Lower lobe of right lung (tissue), 2 donors: ENCODE measurements around the gene NUDT9. TPM values are rescaled to one million over a fixed set of nuclear protein-coding genes. Genes with fewer than 3 reads are reported as not detected.
"Not testable (repeated sequence)": the region's sequence is repeated elsewhere in the genome, so short reads cannot be mapped to it uniquely, and the experiment has no call there.

Source experiments
- ATAC-seq, 2 donors: fragments of 200-7000 bp; cut with Tn5 transposase; one replicate each; pipeline ENCODE4 v1.9.1; 2020 to 2022; ENCODE audit warnings: mild to moderate bottlenecking in 2 of 2, moderate library complexity in 2 of 2
- DNase-seq: peaks from one replicate; pipeline ENCODE4 v3.0.0-alpha.2; 2020
- H3K27ac ChIP-seq: fragments of 200-600 bp; one replicate; pipeline ENCODE4 v1.8.0; 2022
- H3K27me3 ChIP-seq: fragments of 200-600 bp; one replicate; pipeline ENCODE4 v1.8.0; 2022; ENCODE audit warnings: low read depth
- H3K36me3 ChIP-seq: fragments of 200-600 bp; one replicate; pipeline ENCODE4 v1.8.0; 2022; ENCODE audit warnings: mild to moderate bottlenecking
- H3K4me1 ChIP-seq: fragments of 200-600 bp; one replicate; pipeline ENCODE4 v1.8.0; 2022
- H3K4me3 ChIP-seq: fragments of 200-600 bp; one replicate; pipeline ENCODE4 v1.8.0; 2022; ENCODE audit warnings: mild to moderate bottlenecking
- H3K9me3 ChIP-seq: fragments of 200-600 bp; one replicate; pipeline ENCODE4 v1.8.0; 2022
- intact Hi-C: fragments of 100-400 bp; cut with DNase I; formaldehyde crosslinking; loops from one replicate; pipeline ENCODE4 v1.11.0; 2022
- total RNA-seq: library from RNA; stranded (reverse); fragmentation: NEBNext Ultra II Directional; extraction: Animal tissue kit (Norgen Biotek cat#: 25700); gene quantifications from one replicate; pipeline ENCODE4 v1.2.1, GENCODE V29; 2021
- TF ChIP-seq, protein P1 (sequence below): fragments of 200-600 bp; IDR thresholded peaks from one replicate; pipeline ENCODE4 v1.8.0; 2022; ENCODE audit warnings: antibody characterized with exemption, mild to moderate bottlenecking
- donor health status: DM: no; HTN: yes; CAD: no; lungs with severe emphysema.

Gene NUDT9
- total RNA-seq, 1 donor from 2014 or later, result 45.3 TPM

DNA sequence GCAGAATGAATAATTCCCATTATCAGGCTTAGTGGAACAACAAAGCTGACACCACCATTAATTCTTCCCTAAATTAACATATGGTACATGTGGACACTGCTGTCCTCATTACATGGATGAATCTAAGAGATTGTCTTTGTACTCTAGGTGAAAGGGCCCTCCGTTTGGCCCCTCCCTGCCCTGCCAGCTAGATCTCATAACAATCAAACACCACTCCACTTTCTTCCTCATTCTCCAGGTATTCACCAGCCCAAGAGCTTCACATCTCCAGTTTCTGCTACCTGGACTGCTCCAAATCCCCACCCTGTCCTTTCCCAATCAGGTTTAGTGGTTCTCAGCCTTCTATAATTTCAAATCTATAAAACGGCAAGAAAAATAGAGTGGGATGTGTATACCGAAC is 35.1 kb upstream of the NUDT9 start:
- H3K4me1 ChIP-seq, result peaks cover 25% of the 10 kb centered on the region

DNA sequence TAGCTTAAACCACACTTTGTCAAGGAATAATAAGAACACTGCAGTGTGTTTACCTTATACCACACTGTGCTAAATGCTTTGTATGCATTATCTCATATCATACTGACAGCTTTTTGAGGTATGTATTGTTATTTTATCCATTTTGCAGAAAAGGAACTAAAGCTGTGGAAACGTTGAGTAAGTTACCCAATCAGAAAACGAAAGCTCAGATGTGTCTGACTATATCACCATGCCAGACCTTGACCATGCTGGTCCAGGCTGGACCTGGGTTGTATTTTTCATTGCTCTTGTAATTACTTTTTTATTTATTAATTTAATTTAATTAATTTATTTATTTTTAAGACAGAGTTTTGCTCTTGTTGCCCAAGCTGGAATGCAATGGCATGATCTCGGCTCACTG is 33.5 kb upstream of the NUDT9 start:
- TF ChIP-seq, protein P1, sequence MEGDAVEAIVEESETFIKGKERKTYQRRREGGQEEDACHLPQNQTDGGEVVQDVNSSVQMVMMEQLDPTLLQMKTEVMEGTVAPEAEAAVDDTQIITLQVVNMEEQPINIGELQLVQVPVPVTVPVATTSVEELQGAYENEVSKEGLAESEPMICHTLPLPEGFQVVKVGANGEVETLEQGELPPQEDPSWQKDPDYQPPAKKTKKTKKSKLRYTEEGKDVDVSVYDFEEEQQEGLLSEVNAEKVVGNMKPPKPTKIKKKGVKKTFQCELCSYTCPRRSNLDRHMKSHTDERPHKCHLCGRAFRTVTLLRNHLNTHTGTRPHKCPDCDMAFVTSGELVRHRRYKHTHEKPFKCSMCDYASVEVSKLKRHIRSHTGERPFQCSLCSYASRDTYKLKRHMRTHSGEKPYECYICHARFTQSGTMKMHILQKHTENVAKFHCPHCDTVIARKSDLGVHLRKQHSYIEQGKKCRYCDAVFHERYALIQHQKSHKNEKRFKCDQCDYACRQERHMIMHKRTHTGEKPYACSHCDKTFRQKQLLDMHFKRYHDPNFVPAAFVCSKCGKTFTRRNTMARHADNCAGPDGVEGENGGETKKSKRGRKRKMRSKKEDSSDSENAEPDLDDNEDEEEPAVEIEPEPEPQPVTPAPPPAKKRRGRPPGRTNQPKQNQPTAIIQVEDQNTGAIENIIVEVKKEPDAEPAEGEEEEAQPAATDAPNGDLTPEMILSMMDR, result no peak
- Histone ChIP-seq H3K4me3 (peak overlapping the region; percentile 71), H3K36me3 (peaks cover 6% of the 10 kb centered on the region), H3K27ac (no peak overlapping the region), H3K27me3 (no peaks in the 10 kb centered on the region), H3K9me3 (no peaks in the 10 kb centered on the region), H3K4me1 (peaks cover 25% of the 10 kb centered on the region)
- intact Hi-C loops, result no loop called here
- DNase-seq (no peak), ATAC-seq (no peak)

More for the DNA sequence above, 35.1 kb upstream of the NUDT9 start:
- Histone ChIP-seq H3K4me3 (peak overlapping the region; percentile 71), H3K36me3 (peaks cover 8% of the 10 kb centered on the region), H3K9me3 (no peaks in the 10 kb centered on the region), H3K27ac (no peak overlapping the region), H3K27me3 (no peaks in the 10 kb centered on the region)
- peak in 1 of 2 donors; percentile 34 for ATAC-seq
- intact Hi-C loops, result no loop called here
- TF ChIP-seq, protein P1, result no peak
- DNase-seq, result no peak

DNA sequence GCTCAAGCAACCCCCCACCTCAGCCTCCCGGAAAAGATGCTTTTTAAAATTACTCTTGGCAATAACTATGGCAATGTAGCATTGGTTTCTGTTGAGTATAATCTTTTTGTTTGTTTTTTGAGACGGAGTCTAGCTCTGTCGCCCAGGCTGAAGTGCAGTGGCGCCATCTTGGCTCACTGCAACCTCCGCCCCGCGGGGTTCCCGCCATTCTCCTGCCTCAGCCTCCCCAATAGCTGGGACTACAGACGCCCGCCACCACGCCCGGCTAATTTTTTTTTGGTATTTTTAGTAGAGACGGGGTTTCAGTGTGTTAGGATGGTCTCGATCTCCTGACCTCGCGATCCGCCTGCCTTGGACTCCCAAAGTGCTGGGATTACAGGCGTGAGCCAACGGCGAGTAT is 32.3 kb upstream of the NUDT9 start:
- H3K36me3 ChIP-seq, intact Hi-C loops, ATAC-seq, H3K9me3 ChIP-seq, DNase-seq, H3K27me3 ChIP-seq: not testable (repeated sequence)
- H3K27ac ChIP-seq, result peak overlapping the region; percentile 85
- H3K4me3 ChIP-seq, result peak overlapping the region; percentile 71
- peaks cover 22% of the 10 kb centered on the region for H3K4me1 ChIP-seq

DNA sequence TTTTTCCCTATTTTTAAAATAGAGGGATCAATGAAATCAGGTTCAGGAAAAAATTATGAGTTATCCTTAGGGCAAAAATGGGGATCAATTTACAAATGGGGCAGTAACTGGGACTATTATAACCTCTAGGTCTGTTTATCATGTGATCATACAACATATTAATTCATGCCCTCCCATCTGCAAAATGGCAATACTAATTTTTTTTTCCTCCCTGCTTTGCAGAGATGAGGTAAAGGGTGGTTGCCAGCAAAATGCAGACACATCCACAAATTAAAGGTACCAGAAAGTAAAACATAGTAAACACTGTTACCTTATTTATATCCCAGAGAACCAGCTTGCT is 31.9 kb upstream of the NUDT9 start:
- TF ChIP-seq, protein P1, result no peak
- no peak for DNase-seq
- Histone ChIP-seq H3K27me3 (no peaks in the 10 kb centered on the region), H3K27ac (peak overlapping the region; percentile 85), H3K4me1 (peaks cover 18% of the 10 kb centered on the region), H3K4me3 (peak overlapping the region; percentile 71), H3K9me3 (no peaks in the 10 kb centered on the region), H3K36me3 (peaks cover under 1% of the 10 kb centered on the region)
- ATAC-seq, result peak in 1 of 2 donors; percentile 4
- intact Hi-C loops, result no loop called here

DNA sequence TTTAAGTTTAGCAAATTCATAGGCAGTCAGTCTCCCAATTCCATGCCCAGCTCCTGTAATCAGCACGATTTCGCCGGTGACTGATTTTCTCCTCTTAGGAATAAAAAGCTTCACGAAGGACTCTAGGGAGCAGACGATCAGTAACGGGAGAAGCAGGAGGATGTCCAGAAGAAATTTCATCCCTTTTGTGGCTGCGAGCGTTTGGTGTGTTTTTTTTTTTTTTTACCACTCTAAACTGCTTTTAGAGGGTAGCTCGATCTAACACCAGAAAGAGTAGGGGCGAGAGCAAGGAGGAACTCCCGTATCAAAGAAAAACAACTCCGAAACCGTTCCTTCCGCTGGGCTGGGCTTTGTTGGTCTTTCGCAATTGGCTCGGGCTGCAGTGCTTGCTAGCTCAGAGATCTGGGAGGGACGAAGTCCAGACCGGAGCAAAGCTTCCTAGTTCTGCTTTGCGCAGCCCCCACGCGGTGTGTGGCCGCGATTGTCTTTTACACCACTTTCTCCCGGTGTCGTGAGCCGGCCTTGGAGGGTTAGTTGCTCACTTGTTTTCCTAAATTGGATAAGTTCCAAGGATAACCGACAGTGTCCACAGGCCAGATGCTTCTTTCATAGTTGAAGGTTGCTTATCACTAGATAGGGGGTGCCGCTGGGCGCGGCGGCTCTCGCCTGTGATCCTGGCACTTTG is 31.3 kb upstream of the NUDT9 start, which contains the start of gene HSD17B11:
TSS of gene HSD17B11 (minus strand) at position 298 of the 685 bp plus-strand sequence. CDS start at position 180, 118 bp downstream.
- TF ChIP-seq, protein P1, result peak; percentile 23
- Histone ChIP-seq H3K36me3 (no peaks in the 10 kb centered on the region), H3K4me3 (peak within 1 kb of the TSS; percentile 71), H3K9me3 (no peaks in the 10 kb centered on the region), H3K4me1 (peaks cover 16% of the 10 kb centered on the region), H3K27me3 (no peaks in the 10 kb centered on the region), H3K27ac (peak within 1 kb of the TSS; percentile 85)
- DNase-seq (peak; percentile 93), ATAC-seq (peak; percentile 99)
- intact Hi-C loops, result no loop called here

DNA sequence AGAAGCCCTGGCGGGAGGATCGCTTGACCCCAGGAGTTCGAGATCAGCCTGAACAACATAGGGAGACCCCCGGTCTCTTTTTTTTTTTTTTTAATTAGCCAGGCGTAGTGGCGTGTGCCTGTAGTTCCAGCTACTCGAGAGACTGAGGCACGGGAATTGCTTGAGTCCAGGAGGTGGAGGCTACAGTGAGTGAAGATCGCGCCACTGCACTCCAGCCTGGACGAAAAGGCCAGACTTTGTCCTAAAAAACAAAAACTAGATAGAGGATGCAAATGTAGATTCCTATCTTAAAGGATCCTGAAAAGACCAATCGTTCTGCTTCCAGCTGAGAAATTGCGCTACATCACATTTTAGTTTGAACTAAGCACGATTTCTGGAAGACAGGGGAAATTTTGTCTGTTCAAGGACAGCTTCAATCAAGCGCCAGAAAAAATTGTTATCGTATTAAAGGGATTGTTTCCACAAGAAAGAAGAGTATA is 30.8 kb upstream of the NUDT9 start:
- no peaks in the 10 kb centered on the region for H3K36me3 ChIP-seq
- H3K27ac ChIP-seq, result peak overlapping the region; percentile 85
- no peak for DNase-seq
- H3K9me3 ChIP-seq, result no peaks in the 10 kb centered on the region
- peak overlapping the region; percentile 71 for H3K4me3 ChIP-seq
- no peaks in the 10 kb centered on the region for H3K27me3 ChIP-seq
- intact Hi-C loops, result no loop called here
- TF ChIP-seq, protein P1, result no peak
- ATAC-seq, result peak; percentile 26 to 54
- peaks cover 16% of the 10 kb centered on the region for H3K4me1 ChIP-seq
